DND-41 (cell line): ENCODE data around the gene FSD2.
"Not testable (repeated sequence)": the region's sequence is repeated elsewhere in the genome, so short reads cannot be mapped to it uniquely, and the experiment has no call there.

Source experiments
- ATAC-seq: fragments of 200-7000 bp; cut with Tn5 transposase; 3 replicates; pipeline ENCODE4 v1.9.1; 2021; ENCODE audit warnings: low read depth; ENCODE audit not compliant: insufficient read depth
- DNase-seq: peaks from one replicate; pipeline ENCODE4 v3.0.0-alpha.2; 2020
- H2AFZ ChIP-seq: 2 replicates; pipeline ENCODE4 v1.6.0; 2012; ENCODE audit warnings: low read depth, low read length
- H3K27ac ChIP-seq: 2 replicates; pipeline ENCODE4 v1.5.1; 2012; ENCODE audit warnings: low read length, inconsistent platforms
- H3K27me3 ChIP-seq: fragments of 200-600 bp; sonication (generic); 2 replicates; pipeline ENCODE4 v1.6.0; 2012; ENCODE audit warnings: low read length, mild to moderate bottlenecking, inconsistent platforms; ENCODE audit not compliant: insufficient read depth, poor library complexity
- H3K36me3 ChIP-seq: 2 replicates; pipeline ENCODE4 v1.5.1; 2012; ENCODE audit warnings: low read length, inconsistent platforms; ENCODE audit not compliant: insufficient read depth
- H3K4me1 ChIP-seq: 2 replicates; pipeline ENCODE4 v1.5.1; 2012; ENCODE audit warnings: mild to moderate bottlenecking, low read length; ENCODE audit not compliant: insufficient read depth
- H3K4me2 ChIP-seq: 2 replicates; pipeline ENCODE4 v1.6.0; 2012; ENCODE audit warnings: mild to moderate bottlenecking, moderate library complexity, low read length, inconsistent platforms; ENCODE audit not compliant: insufficient read depth
- H3K4me3 ChIP-seq, 2 experiments: fragments of 200-600 bp in 1 of 2; shearing (Covaris generic) in 1 of 2; 2 replicates each; pipeline ENCODE4 v1.5.1; 2012 to 2016; ENCODE audit warnings: inconsistent platforms in 2 of 2, low read length in 2 of 2, mild to moderate bottlenecking in 2 of 2, low read depth in 1 of 2, moderate library complexity in 1 of 2
- H3K79me2 ChIP-seq: 2 replicates; pipeline ENCODE4 v1.6.0; 2012; ENCODE audit warnings: low read length, inconsistent platforms; ENCODE audit not compliant: insufficient read depth
- H3K9ac ChIP-seq: 2 replicates; pipeline ENCODE4 v1.6.0; 2012; ENCODE audit warnings: low read depth, mild to moderate bottlenecking, inconsistent platforms, low read length, moderate library complexity
- H3K9me3 ChIP-seq: 2 replicates; pipeline ENCODE4 v1.5.1; 2012; ENCODE audit warnings: low read length, moderate library complexity, mild to moderate bottlenecking, inconsistent platforms; ENCODE audit not compliant: insufficient read depth, severe bottlenecking
- H4K20me1 ChIP-seq: 2 replicates; pipeline ENCODE4 v1.6.0; 2012; ENCODE audit warnings: low read length; ENCODE audit not compliant: insufficient read depth
- EZH2 ChIP-seq: IDR thresholded peaks from 3 replicates; pipeline ENCODE4 v1.6.1; 2012; ENCODE audit warnings: borderline replicate concordance, low read depth, mild to moderate bottlenecking, moderate library complexity, low read length, inconsistent platforms; ENCODE audit not compliant: severe bottlenecking
- TF ChIP-seq, protein P1 (sequence below): IDR thresholded peaks from 2 replicates; pipeline ENCODE4 v1.5.1; 2012; ENCODE audit warnings: borderline replicate concordance, low read length, moderate library complexity, mild to moderate bottlenecking; ENCODE audit not compliant: poor library complexity, severe bottlenecking; ENCODE audit errors: extremely low read depth

The FSD2 gene

GRCh38 chr15:82829234-82829633 lies 23.4 kb upstream of the FSD2 start:
- Histone ChIP-seq H3K27ac (no peak overlapping the region), H3K9ac (no peak overlapping the region), H3K36me3 (peaks cover 85% of the 10 kb centered on the region), H3K9me3 (no peaks in the 10 kb centered on the region), H3K27me3 (no peaks in the 10 kb centered on the region), H3K4me3 (no peak overlapping the region), H3K79me2 (no peaks in the 10 kb centered on the region), H3K4me2 (no peak overlapping the region), H3K4me1 (no peaks in the 10 kb centered on the region), H2AFZ (no peak overlapping the region), H4K20me1 (0 out of 2 replicates have a peak, but pooled peaks cover 4% of the 10 kb centered on the region)
- DNase-seq = no peak
- no peak for TF ChIP-seq EZH2
- TF ChIP-seq, protein P1, sequence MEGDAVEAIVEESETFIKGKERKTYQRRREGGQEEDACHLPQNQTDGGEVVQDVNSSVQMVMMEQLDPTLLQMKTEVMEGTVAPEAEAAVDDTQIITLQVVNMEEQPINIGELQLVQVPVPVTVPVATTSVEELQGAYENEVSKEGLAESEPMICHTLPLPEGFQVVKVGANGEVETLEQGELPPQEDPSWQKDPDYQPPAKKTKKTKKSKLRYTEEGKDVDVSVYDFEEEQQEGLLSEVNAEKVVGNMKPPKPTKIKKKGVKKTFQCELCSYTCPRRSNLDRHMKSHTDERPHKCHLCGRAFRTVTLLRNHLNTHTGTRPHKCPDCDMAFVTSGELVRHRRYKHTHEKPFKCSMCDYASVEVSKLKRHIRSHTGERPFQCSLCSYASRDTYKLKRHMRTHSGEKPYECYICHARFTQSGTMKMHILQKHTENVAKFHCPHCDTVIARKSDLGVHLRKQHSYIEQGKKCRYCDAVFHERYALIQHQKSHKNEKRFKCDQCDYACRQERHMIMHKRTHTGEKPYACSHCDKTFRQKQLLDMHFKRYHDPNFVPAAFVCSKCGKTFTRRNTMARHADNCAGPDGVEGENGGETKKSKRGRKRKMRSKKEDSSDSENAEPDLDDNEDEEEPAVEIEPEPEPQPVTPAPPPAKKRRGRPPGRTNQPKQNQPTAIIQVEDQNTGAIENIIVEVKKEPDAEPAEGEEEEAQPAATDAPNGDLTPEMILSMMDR = no peak
- ATAC-seq = no peak

GRCh38 chr15:82828075-82828474 lies 22.2 kb upstream of the FSD2 start:
- Histone ChIP-seq H3K27me3 (no peaks in the 10 kb centered on the region), H3K9me3 (no peaks in the 10 kb centered on the region), H2AFZ (no peak overlapping the region), H3K4me2 (no peak overlapping the region), H3K4me3 (no peak overlapping the region), H4K20me1 (0 out of 2 replicates have a peak, but pooled peaks cover 4% of the 10 kb centered on the region), H3K36me3 (peaks cover 80% of the 10 kb centered on the region), H3K4me1 (no peaks in the 10 kb centered on the region), H3K79me2 (no peaks in the 10 kb centered on the region), H3K9ac (no peak overlapping the region), H3K27ac (no peak overlapping the region)
- TF ChIP-seq EZH2 = no peak
- TF ChIP-seq, protein P1 = no peak
- no peak for ATAC-seq
- no peak for DNase-seq

- H3K4me1 ChIP-seq = no peaks in the 10 kb centered on the region
- DNase-seq (no peak), ATAC-seq (no peak)
- no peak for TF ChIP-seq EZH2
- TF ChIP-seq, protein P1 = no peak
- no peaks in the 10 kb centered on the region for H3K79me2 ChIP-seq
- H3K4me3 ChIP-seq = no peak overlapping the region
- H3K9me3 ChIP-seq = no peaks in the 10 kb centered on the region
- H3K9ac ChIP-seq = no peak overlapping the region
- peaks cover 56% of the 10 kb centered on the region for H3K36me3 ChIP-seq
- no peaks in the 10 kb centered on the region for H3K27me3 ChIP-seq
- no peaks in the 10 kb centered on the region for H4K20me1 ChIP-seq
- no peak overlapping the region for H3K4me2 ChIP-seq
- H3K27ac ChIP-seq = no peak overlapping the region
- H2AFZ ChIP-seq = no peak overlapping the region
Measured at GRCh38 chr15:82823049-82823448, 17.2 kb upstream of the FSD2 start.

DNA sequence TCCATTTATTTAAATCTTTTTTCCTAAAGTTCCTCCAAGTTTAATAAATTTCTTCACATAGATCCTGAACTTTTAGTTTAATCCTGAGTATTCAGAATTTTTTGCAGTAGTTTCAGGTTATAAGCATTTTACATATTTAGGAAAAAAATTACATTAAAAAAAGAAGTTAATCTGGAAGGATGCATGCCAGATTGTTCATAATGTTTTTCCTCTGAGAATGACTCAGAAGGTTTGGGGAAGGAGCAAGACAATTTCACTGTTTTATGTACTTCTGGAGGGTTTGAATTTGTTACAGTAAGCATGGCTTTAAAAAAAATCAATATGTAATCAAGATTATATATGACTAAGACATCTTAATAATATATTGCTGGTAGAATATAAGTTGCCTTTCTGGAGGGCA lies 16.0 kb upstream of the FSD2 start:
- H3K79me2 ChIP-seq, H3K4me1 ChIP-seq, H3K4me3 ChIP-seq, H2AFZ ChIP-seq, H3K9me3 ChIP-seq, H3K9ac ChIP-seq, H3K27ac ChIP-seq, H3K4me2 ChIP-seq, H3K27me3 ChIP-seq, ATAC-seq, DNase-seq, H4K20me1 ChIP-seq: not testable (repeated sequence)
- peaks cover 57% of the 10 kb centered on the region for H3K36me3 ChIP-seq

GRCh38 chr15:82821396-82821795 lies 15.5 kb upstream of the FSD2 start:
- H3K27me3 ChIP-seq, ATAC-seq, H3K4me2 ChIP-seq, DNase-seq, H3K4me1 ChIP-seq, H3K9ac ChIP-seq, H4K20me1 ChIP-seq, H3K27ac ChIP-seq, H2AFZ ChIP-seq, H3K9me3 ChIP-seq, H3K79me2 ChIP-seq, H3K4me3 ChIP-seq: not testable (repeated sequence)
- peaks cover 57% of the 10 kb centered on the region for H3K36me3 ChIP-seq
